HEK293 (cell line): Measurements from ENCODE around the gene SLC12A8.

Experiments
- KLF8 ChIP-seq: fragments of 450-650 bp; formaldehyde crosslinking; IDR thresholded peaks from 2 replicates; pipeline ENCODE4 v1.5.1; 2016; ENCODE audit warnings: missing biosample characterization, missing genetic modification characterization
- TCF7L2 ChIP-seq: IDR thresholded peaks from 2 replicates; pipeline ENCODE4 v1.6.1; 2011; ENCODE audit warnings: low read depth, mild to moderate bottlenecking, inconsistent platforms, low read length, moderate library complexity, borderline replicate concordance
- ZNF184 ChIP-seq: fragments of 450-650 bp; IDR thresholded peaks from 2 replicates; pipeline ENCODE4 v1.5.1; 2018; ENCODE audit warnings: missing biosample characterization, mild to moderate bottlenecking, missing genetic modification characterization
- ZNF214 ChIP-seq: fragments of 450-650 bp; formaldehyde crosslinking; IDR thresholded peaks from 2 replicates; pipeline ENCODE4 v1.5.1; 2017; ENCODE audit warnings: missing biosample characterization, mild to moderate bottlenecking, missing genetic modification characterization, borderline replicate concordance
- ZNF350 ChIP-seq: fragments of 450-650 bp; formaldehyde crosslinking; IDR thresholded peaks from 2 replicates; pipeline ENCODE4 v1.5.0; 2017; ENCODE audit warnings: missing biosample characterization, mild to moderate bottlenecking, missing genetic modification characterization
- ZNF544 ChIP-seq: fragments of 450-650 bp; formaldehyde crosslinking; IDR thresholded peaks from 2 replicates; pipeline ENCODE4 v1.5.0; 2017; ENCODE audit warnings: missing biosample characterization, missing genetic modification characterization
- ZNF76 ChIP-seq: fragments of 450-650 bp; formaldehyde crosslinking; IDR thresholded peaks from 2 replicates; pipeline ENCODE4; 2016; ENCODE audit warnings: low read depth, missing biosample characterization, missing genetic modification characterization, borderline replicate concordance
- ZSCAN30 ChIP-seq: fragments of 450-650 bp; IDR thresholded peaks from 2 replicates; pipeline ENCODE4 v1.5.1; 2018; ENCODE audit warnings: missing biosample characterization, mild to moderate bottlenecking, missing genetic modification characterization, moderate library complexity
- TF ChIP-seq, protein P1 (sequence below): fragments of 450-650 bp; formaldehyde crosslinking; IDR thresholded peaks from 2 replicates; pipeline ENCODE4 v1.5.1; 2017; ENCODE audit warnings: missing biosample characterization, missing genetic modification characterization
- TF ChIP-seq, protein P2 (sequence below): fragments of 450-650 bp; formaldehyde crosslinking; IDR thresholded peaks from 2 replicates; pipeline ENCODE4 v1.5.1; 2016; ENCODE audit warnings: missing biosample characterization, missing genetic modification characterization
- TF ChIP-seq, protein P3 (sequence below): fragments of 450-650 bp; formaldehyde crosslinking; IDR thresholded peaks from 2 replicates; pipeline ENCODE4 v1.5.1; 2016; ENCODE audit warnings: missing biosample characterization, missing genetic modification characterization
- TF ChIP-seq, protein P4 (sequence below): fragments of 450-650 bp; formaldehyde crosslinking; IDR thresholded peaks from 2 replicates; pipeline ENCODE4 v1.5.1; 2016; ENCODE audit warnings: missing biosample characterization, missing genetic modification characterization
- TF ChIP-seq, protein P5 (sequence below): fragments of 450-650 bp; IDR thresholded peaks from 2 replicates; pipeline ENCODE4 v1.5.1; 2018; ENCODE audit warnings: missing biosample characterization, mild to moderate bottlenecking, missing genetic modification characterization

DNA sequence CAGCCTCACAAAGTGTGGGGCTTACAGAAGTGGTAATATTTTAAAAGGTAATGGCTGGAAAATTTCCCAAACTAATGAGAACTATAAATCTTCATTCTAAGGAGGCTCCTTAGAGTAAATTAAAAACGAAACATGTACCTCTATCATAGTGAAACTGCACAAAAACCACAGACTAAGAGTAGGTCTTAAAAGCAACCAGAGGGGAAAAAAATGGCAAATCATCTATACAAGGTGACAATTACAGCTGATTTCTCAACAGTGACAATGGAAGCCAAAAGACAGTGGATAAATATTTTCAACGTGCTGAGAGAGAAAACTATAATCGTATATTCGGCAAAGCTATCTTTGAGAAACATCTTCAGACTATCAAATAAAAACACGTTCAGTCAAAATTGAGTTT lies 177.3 kb downstream of the SLC12A8 start:
- TF ChIP-seq, protein P1, sequence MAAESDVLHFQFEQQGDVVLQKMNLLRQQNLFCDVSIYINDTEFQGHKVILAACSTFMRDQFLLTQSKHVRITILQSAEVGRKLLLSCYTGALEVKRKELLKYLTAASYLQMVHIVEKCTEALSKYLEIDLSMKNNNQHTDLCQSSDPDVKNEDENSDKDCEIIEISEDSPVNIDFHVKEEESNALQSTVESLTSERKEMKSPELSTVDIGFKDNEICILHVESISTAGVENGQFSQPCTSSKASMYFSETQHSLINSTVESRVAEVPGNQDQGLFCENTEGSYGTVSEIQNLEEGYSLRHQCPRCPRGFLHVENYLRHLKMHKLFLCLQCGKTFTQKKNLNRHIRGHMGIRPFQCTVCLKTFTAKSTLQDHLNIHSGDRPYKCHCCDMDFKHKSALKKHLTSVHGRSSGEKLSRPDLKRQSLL: no peak
- TF ChIP-seq ZNF76 (tag by site-specific recombination) (no peak), ZNF184 (tag by site-specific recombination) (no peak), ZNF214 (tag by site-specific recombination) (no peak), ZNF350 (tag by site-specific recombination) (no peak), ZSCAN30 (no peak), ZNF544 (no peak), KLF8 (tag by site-specific recombination) (no peak), TCF7L2 (no peak)
- TF ChIP-seq, protein P2, sequence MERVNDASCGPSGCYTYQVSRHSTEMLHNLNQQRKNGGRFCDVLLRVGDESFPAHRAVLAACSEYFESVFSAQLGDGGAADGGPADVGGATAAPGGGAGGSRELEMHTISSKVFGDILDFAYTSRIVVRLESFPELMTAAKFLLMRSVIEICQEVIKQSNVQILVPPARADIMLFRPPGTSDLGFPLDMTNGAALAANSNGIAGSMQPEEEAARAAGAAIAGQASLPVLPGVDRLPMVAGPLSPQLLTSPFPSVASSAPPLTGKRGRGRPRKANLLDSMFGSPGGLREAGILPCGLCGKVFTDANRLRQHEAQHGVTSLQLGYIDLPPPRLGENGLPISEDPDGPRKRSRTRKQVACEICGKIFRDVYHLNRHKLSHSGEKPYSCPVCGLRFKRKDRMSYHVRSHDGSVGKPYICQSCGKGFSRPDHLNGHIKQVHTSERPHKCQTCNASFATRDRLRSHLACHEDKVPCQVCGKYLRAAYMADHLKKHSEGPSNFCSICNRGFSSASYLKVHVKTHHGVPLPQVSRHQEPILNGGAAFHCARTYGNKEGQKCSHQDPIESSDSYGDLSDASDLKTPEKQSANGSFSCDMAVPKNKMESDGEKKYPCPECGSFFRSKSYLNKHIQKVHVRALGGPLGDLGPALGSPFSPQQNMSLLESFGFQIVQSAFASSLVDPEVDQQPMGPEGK (tag by site-specific recombination): no peak
- TF ChIP-seq, protein P3, sequence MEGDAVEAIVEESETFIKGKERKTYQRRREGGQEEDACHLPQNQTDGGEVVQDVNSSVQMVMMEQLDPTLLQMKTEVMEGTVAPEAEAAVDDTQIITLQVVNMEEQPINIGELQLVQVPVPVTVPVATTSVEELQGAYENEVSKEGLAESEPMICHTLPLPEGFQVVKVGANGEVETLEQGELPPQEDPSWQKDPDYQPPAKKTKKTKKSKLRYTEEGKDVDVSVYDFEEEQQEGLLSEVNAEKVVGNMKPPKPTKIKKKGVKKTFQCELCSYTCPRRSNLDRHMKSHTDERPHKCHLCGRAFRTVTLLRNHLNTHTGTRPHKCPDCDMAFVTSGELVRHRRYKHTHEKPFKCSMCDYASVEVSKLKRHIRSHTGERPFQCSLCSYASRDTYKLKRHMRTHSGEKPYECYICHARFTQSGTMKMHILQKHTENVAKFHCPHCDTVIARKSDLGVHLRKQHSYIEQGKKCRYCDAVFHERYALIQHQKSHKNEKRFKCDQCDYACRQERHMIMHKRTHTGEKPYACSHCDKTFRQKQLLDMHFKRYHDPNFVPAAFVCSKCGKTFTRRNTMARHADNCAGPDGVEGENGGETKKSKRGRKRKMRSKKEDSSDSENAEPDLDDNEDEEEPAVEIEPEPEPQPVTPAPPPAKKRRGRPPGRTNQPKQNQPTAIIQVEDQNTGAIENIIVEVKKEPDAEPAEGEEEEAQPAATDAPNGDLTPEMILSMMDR (tag by site-specific recombination): no peak
- TF ChIP-seq, protein P4, sequence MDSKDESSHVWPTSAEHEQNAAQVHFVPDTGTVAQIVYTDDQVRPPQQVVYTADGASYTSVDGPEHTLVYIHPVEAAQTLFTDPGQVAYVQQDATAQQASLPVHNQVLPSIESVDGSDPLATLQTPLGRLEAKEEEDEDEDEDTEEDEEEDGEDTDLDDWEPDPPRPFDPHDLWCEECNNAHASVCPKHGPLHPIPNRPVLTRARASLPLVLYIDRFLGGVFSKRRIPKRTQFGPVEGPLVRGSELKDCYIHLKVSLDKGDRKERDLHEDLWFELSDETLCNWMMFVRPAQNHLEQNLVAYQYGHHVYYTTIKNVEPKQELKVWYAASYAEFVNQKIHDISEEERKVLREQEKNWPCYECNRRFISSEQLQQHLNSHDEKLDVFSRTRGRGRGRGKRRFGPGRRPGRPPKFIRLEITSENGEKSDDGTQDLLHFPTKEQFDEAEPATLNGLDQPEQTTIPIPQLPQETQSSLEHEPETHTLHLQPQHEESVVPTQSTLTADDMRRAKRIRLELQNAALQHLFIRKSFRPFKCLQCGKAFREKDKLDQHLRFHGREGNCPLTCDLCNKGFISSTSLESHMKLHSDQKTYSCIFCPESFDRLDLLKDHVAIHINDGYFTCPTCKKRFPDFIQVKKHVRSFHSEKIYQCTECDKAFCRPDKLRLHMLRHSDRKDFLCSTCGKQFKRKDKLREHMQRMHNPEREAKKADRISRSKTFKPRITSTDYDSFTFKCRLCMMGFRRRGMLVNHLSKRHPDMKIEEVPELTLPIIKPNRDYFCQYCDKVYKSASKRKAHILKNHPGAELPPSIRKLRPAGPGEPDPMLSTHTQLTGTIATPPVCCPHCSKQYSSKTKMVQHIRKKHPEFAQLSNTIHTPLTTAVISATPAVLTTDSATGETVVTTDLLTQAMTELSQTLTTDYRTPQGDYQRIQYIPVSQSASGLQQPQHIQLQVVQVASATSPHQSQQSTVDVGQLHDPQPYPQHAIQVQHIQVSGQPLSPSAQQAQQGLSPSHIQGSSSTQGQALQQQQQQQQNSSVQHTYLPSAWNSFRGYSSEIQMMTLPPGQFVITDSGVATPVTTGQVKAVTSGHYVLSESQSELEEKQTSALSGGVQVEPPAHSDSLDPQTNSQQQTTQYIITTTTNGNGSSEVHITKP (tag by site-specific recombination): no peak
- TF ChIP-seq, protein P5, sequence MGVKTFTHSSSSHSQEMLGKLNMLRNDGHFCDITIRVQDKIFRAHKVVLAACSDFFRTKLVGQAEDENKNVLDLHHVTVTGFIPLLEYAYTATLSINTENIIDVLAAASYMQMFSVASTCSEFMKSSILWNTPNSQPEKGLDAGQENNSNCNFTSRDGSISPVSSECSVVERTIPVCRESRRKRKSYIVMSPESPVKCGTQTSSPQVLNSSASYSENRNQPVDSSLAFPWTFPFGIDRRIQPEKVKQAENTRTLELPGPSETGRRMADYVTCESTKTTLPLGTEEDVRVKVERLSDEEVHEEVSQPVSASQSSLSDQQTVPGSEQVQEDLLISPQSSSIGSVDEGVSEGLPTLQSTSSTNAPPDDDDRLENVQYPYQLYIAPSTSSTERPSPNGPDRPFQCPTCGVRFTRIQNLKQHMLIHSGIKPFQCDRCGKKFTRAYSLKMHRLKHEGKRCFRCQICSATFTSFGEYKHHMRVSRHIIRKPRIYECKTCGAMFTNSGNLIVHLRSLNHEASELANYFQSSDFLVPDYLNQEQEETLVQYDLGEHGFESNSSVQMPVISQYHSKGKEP: no peak
